Measurements from ENCODE around the gene ARGLU1.
A peak's percentile ranks its signal among the peaks of the same experiment; 100 is the strongest.

Gene ARGLU1

GRCh38 chr13:106612688-106613087 lies 44.8 kb upstream of the ARGLU1 start:
- no peaks in the 10 kb centered on the region for H3K79me2 ChIP-seq (ENCODE audit: control insufficient read depth, insufficient read depth, low read length, poor library complexity)
- no CpG with 5 or more reads among the region's 1 CpG for WGBS (ENCODE audit: extremely low coverage, insufficient coverage, insufficient read length)

GRCh38 chr13:106610486-106610885 lies 42.5 kb upstream of the ARGLU1 start:
- H3K4me3 ChIP-seq (ENCODE audit: low read depth, low read length), result no peak overlapping the region
- H3K27ac ChIP-seq (ENCODE audit: low read depth, low read length), result no peak overlapping the region
- H4K12ac ChIP-seq (ENCODE audit: low read depth, low read length), result no peak overlapping the region
- no peak overlapping the region for H3K9ac ChIP-seq (ENCODE audit: low read length)
- no peak for DNase-seq
- H3K27me3 ChIP-seq (ENCODE audit: insufficient read depth, low read length), result no peaks in the 10 kb centered on the region
- no peaks in the 10 kb centered on the region for H3K79me2 ChIP-seq (ENCODE audit: control insufficient read depth, insufficient read depth, low read length, poor library complexity)
- no peak overlapping the region for H2AFZ ChIP-seq (ENCODE audit: insufficient read depth, low read length, poor library complexity)
- no peaks in the 10 kb centered on the region for H3K9me3 ChIP-seq (ENCODE audit: insufficient read depth, low read depth, low read length)
- no peak overlapping the region for H2BK5ac ChIP-seq (ENCODE audit: low read depth, low read length, poor library complexity)
- WGBS (ENCODE audit: extremely low coverage, insufficient coverage, insufficient read length), result no CpG with 5 or more reads among the region's 1 CpG
- H3K4ac ChIP-seq (ENCODE audit: low read depth, low read length), result no peak overlapping the region
- H2BK12ac ChIP-seq (ENCODE audit: low read length), result no peak overlapping the region
- H4K8ac ChIP-seq (ENCODE audit: low read depth, low read length), result no peak overlapping the region
- H3K23ac ChIP-seq (ENCODE audit: low read length), result no peak overlapping the region
- H2AK5ac ChIP-seq (ENCODE audit: low read length), result no peak overlapping the region
- no peak overlapping the region for H3K18ac ChIP-seq (ENCODE audit: low read length)
- no peaks in the 10 kb centered on the region for H3K4me1 ChIP-seq (ENCODE audit: control insufficient read depth in 1 of 2, insufficient read depth in 2 of 2, low read length in 2 of 2)
- no peaks in the 10 kb centered on the region for H3K79me1 ChIP-seq (ENCODE audit: low read length)
- H3K14ac ChIP-seq (ENCODE audit: low read length), result no peak overlapping the region
- H2BK120ac ChIP-seq (ENCODE audit: insufficient read depth, low read length, poor library complexity), result no peak overlapping the region
- H4K91ac ChIP-seq (ENCODE audit: low read depth, low read length), result no peak overlapping the region
- no peak overlapping the region for H3K4me2 ChIP-seq (ENCODE audit: low read length)
- no peaks in the 10 kb centered on the region for H3K36me3 ChIP-seq (ENCODE audit: control insufficient read depth in 1 of 2, insufficient read depth in 2 of 2, low read length in 2 of 2)

More at GRCh38 chr13:106612688-106613087, 44.8 kb upstream of the ARGLU1 start:
- no peaks in the 10 kb centered on the region for H3K79me1 ChIP-seq (ENCODE audit: low read length)
- H3K9ac ChIP-seq (ENCODE audit: low read length), result no peak overlapping the region
- no peak overlapping the region for H3K4ac ChIP-seq (ENCODE audit: low read depth, low read length)
- no peak overlapping the region for H2AFZ ChIP-seq (ENCODE audit: insufficient read depth, low read length, poor library complexity)
- no peak overlapping the region for H3K4me2 ChIP-seq (ENCODE audit: low read length)
- peaks cover 0 to 2% of the 10 kb centered on the region in 2 experiments for H3K4me1 ChIP-seq (ENCODE audit: control insufficient read depth in 1 of 2, insufficient read depth in 2 of 2, low read length in 2 of 2)
- H2BK120ac ChIP-seq (ENCODE audit: insufficient read depth, low read length, poor library complexity), result no peak overlapping the region
- H3K27me3 ChIP-seq (ENCODE audit: insufficient read depth, low read length), result no peaks in the 10 kb centered on the region
- no peaks in the 10 kb centered on the region for H3K36me3 ChIP-seq (ENCODE audit: control insufficient read depth in 1 of 2, insufficient read depth in 2 of 2, low read length in 2 of 2)
- H2BK12ac ChIP-seq (ENCODE audit: low read length), result no peak overlapping the region
- H4K8ac ChIP-seq (ENCODE audit: low read depth, low read length), result no peak overlapping the region
- no peak overlapping the region for H3K4me3 ChIP-seq (ENCODE audit: low read depth, low read length)
- no peak overlapping the region for H4K91ac ChIP-seq (ENCODE audit: low read depth, low read length)
- no peak overlapping the region for H4K12ac ChIP-seq (ENCODE audit: low read depth, low read length)
- H3K18ac ChIP-seq (ENCODE audit: low read length), result no peak overlapping the region
- no peak overlapping the region for H3K23ac ChIP-seq (ENCODE audit: low read length)
- DNase-seq, result no peak
- no peak overlapping the region for H2AK5ac ChIP-seq (ENCODE audit: low read length)
- no peak overlapping the region for H2BK5ac ChIP-seq (ENCODE audit: low read depth, low read length, poor library complexity)
- H3K27ac ChIP-seq (ENCODE audit: low read depth, low read length), result no peak overlapping the region
- no peaks in the 10 kb centered on the region for H3K9me3 ChIP-seq (ENCODE audit: insufficient read depth, low read depth, low read length)
- H3K14ac ChIP-seq (ENCODE audit: low read length), result no peak overlapping the region

- no CpG with 5 or more reads among the region's 5 CpGs for WGBS (ENCODE audit: extremely low coverage, insufficient coverage, insufficient read length)
- no peak overlapping the region for H3K27ac ChIP-seq (ENCODE audit: low read depth, low read length)
Observed at GRCh38 chr13:106609116-106609515, 41.2 kb upstream of the ARGLU1 start.

GRCh38 chr13:106603546-106603945 lies 35.6 kb upstream of the ARGLU1 start:
- no peak overlapping the region for H3K9ac ChIP-seq (ENCODE audit: low read length)
- H3K79me2 ChIP-seq (ENCODE audit: control insufficient read depth, insufficient read depth, low read length, poor library complexity), result no peaks in the 10 kb centered on the region
- H3K4me1 ChIP-seq (ENCODE audit: control insufficient read depth in 1 of 2, insufficient read depth in 2 of 2, low read length in 2 of 2), result no peaks in the 10 kb centered on the region
- H3K36me3 ChIP-seq (ENCODE audit: control insufficient read depth in 1 of 2, insufficient read depth in 2 of 2, low read length in 2 of 2), result no peaks in the 10 kb centered on the region
- H3K9me3 ChIP-seq (ENCODE audit: insufficient read depth, low read depth, low read length), result no peaks in the 10 kb centered on the region
- H2BK120ac ChIP-seq (ENCODE audit: insufficient read depth, low read length, poor library complexity), result no peak overlapping the region
- H4K12ac ChIP-seq (ENCODE audit: low read depth, low read length), result peak overlapping the region; percentile 43
- H2AFZ ChIP-seq (ENCODE audit: insufficient read depth, low read length, poor library complexity), result no peak overlapping the region
- no peak for DNase-seq
- no peak overlapping the region for H2AK5ac ChIP-seq (ENCODE audit: low read length)
- no peak overlapping the region for H3K4me2 ChIP-seq (ENCODE audit: low read length)
- WGBS (ENCODE audit: extremely low coverage, insufficient coverage, insufficient read length), result no CpG with 5 or more reads among the region's 7 CpGs
- no peak overlapping the region for H3K14ac ChIP-seq (ENCODE audit: low read length)
- H3K79me1 ChIP-seq (ENCODE audit: low read length), result no peaks in the 10 kb centered on the region
- H3K23ac ChIP-seq (ENCODE audit: low read length), result no peak overlapping the region
- no peak overlapping the region for H3K4ac ChIP-seq (ENCODE audit: low read depth, low read length)
- no peak overlapping the region for H3K27ac ChIP-seq (ENCODE audit: low read depth, low read length)
- H3K18ac ChIP-seq (ENCODE audit: low read length), result no peak overlapping the region
- no peak overlapping the region for H4K8ac ChIP-seq (ENCODE audit: low read depth, low read length)
- no peak overlapping the region for H3K4me3 ChIP-seq (ENCODE audit: low read depth, low read length)
- H4K91ac ChIP-seq (ENCODE audit: low read depth, low read length), result no peak overlapping the region
- H3K27me3 ChIP-seq (ENCODE audit: insufficient read depth, low read length), result no peaks in the 10 kb centered on the region
- H2BK5ac ChIP-seq (ENCODE audit: low read depth, low read length, poor library complexity), result no peak overlapping the region
- no peak overlapping the region for H2BK12ac ChIP-seq (ENCODE audit: low read length)

More at GRCh38 chr13:106609116-106609515, 41.2 kb upstream of the ARGLU1 start:
- no peak overlapping the region for H3K4ac ChIP-seq (ENCODE audit: low read depth, low read length)
- DNase-seq, result no peak
- no peak overlapping the region for H2BK12ac ChIP-seq (ENCODE audit: low read length)
- H2AFZ ChIP-seq (ENCODE audit: insufficient read depth, low read length, poor library complexity), result no peak overlapping the region
- H3K23ac ChIP-seq (ENCODE audit: low read length), result no peak overlapping the region
- no peaks in the 10 kb centered on the region for H3K79me1 ChIP-seq (ENCODE audit: low read length)
- no peak overlapping the region for H3K9ac ChIP-seq (ENCODE audit: low read length)
- no peak overlapping the region for H2BK5ac ChIP-seq (ENCODE audit: low read depth, low read length, poor library complexity)
- no peak overlapping the region for H2AK5ac ChIP-seq (ENCODE audit: low read length)
- H3K4me1 ChIP-seq (ENCODE audit: control insufficient read depth in 1 of 2, insufficient read depth in 2 of 2, low read length in 2 of 2), result no peaks in the 10 kb centered on the region
- no peak overlapping the region for H3K14ac ChIP-seq (ENCODE audit: low read length)
- H4K12ac ChIP-seq (ENCODE audit: low read depth, low read length), result no peak overlapping the region
- no peak overlapping the region for H3K4me3 ChIP-seq (ENCODE audit: low read depth, low read length)
- H4K91ac ChIP-seq (ENCODE audit: low read depth, low read length), result no peak overlapping the region
- no peaks in the 10 kb centered on the region for H3K79me2 ChIP-seq (ENCODE audit: control insufficient read depth, insufficient read depth, low read length, poor library complexity)
- H3K36me3 ChIP-seq (ENCODE audit: control insufficient read depth in 1 of 2, insufficient read depth in 2 of 2, low read length in 2 of 2), result no peaks in the 10 kb centered on the region
- no peak overlapping the region for H2BK120ac ChIP-seq (ENCODE audit: insufficient read depth, low read length, poor library complexity)
- H3K9me3 ChIP-seq (ENCODE audit: insufficient read depth, low read depth, low read length), result no peaks in the 10 kb centered on the region
- H3K18ac ChIP-seq (ENCODE audit: low read length), result no peak overlapping the region
- no peaks in the 10 kb centered on the region for H3K27me3 ChIP-seq (ENCODE audit: insufficient read depth, low read length)
- H3K4me2 ChIP-seq (ENCODE audit: low read length), result no peak overlapping the region
- H4K8ac ChIP-seq (ENCODE audit: low read depth, low read length), result no peak overlapping the region

All from trophoblast cell (in vitro differentiated cells and primary cell).